Panc1 (cell line): Measurements from ENCODE around the gene HTR4. TPM values are rescaled to one million over a fixed set of nuclear protein-coding genes. Genes with fewer than 3 reads are reported as not detected.

Experiments used
- ATAC-seq: fragments of 200-7000 bp; cut with Tn5 transposase; 2 replicates; pipeline ENCODE4 v1.9.1; 2020; ENCODE audit warnings: mild to moderate bottlenecking, moderate library complexity
- BruUV-seq: library from RNA; stranded (reverse); fragments of 400-500 nt; replicated peaks from 2 replicates; lab custom pipeline; 2021; lab: Mats Ljungman, UMichigan
- CTCF ChIA-PET: fragments of 300-600 bp; sonication (Branson Sonifier 250); formaldehyde crosslinking; loops from one replicate; lab custom pipeline; 2022; ENCODE audit warnings: antibody characterized with exemption; lab: Charles Lee
- POLR2A ChIA-PET: fragments of 300-600 bp; sonication (Branson Sonifier 250); formaldehyde crosslinking; loops from one replicate; lab custom pipeline; 2022; ENCODE audit warnings: antibody characterized with exemption; lab: Charles Lee
- DNase-seq: peaks from one replicate; pipeline ENCODE4 v3.0.0-alpha.2; 2010; ENCODE audit warnings: low read depth, low spot score
- H3K27ac ChIP-seq: 2 replicates; pipeline ENCODE4 v1.5.1; 2011; ENCODE audit warnings: mild to moderate bottlenecking, low read length, inconsistent platforms
- H3K27me3 ChIP-seq: fragments of 200-500 bp; sonication (Bioruptor generic); 2 replicates; pipeline ENCODE4 v1.6.0; 2014; ENCODE audit warnings: low read length, inconsistent platforms; ENCODE audit not compliant: control insufficient read depth, insufficient read depth
- H3K36me3 ChIP-seq: fragments of 200-500 bp; sonication (Bioruptor generic); 2 replicates; pipeline ENCODE4 v1.5.1; 2014; ENCODE audit warnings: inconsistent platforms, mild to moderate bottlenecking, low read length, moderate library complexity; ENCODE audit not compliant: control insufficient read depth, insufficient read depth
- H3K4me1 ChIP-seq: 2 replicates; pipeline ENCODE4 v1.5.1; 2011; ENCODE audit warnings: inconsistent platforms, mild to moderate bottlenecking, low read length, moderate library complexity; ENCODE audit not compliant: control insufficient read depth, insufficient read depth
- H3K4me3 ChIP-seq, 2 experiments: 2 replicates each; pipeline ENCODE4 v1.5.1; 2011 to 2012; ENCODE audit warnings: low read depth in 2 of 2, low read length in 2 of 2, mild to moderate bottlenecking in 2 of 2, inconsistent platforms in 1 of 2, moderate library complexity in 1 of 2
- H3K9me3 ChIP-seq: fragments of 200-500 bp; sonication (Bioruptor generic); 2 replicates; pipeline ENCODE4 v1.5.1; 2014; ENCODE audit warnings: low read depth, mild to moderate bottlenecking, inconsistent platforms, low read length, moderate library complexity; ENCODE audit not compliant: control insufficient read depth, insufficient read depth
- POLR2AphosphoS5 ChIP-seq: IDR thresholded peaks from 2 replicates; pipeline ENCODE4 v1.6.1; 2012; ENCODE audit warnings: mild to moderate bottlenecking, low read depth, low read length, moderate library complexity
- SIN3A ChIP-seq: IDR thresholded peaks from 2 replicates; pipeline ENCODE4 v1.6.1; 2012; ENCODE audit warnings: low read depth, mild to moderate bottlenecking, low read length, moderate library complexity, borderline replicate concordance; ENCODE audit not compliant: insufficient read depth
- TCF7L2 ChIP-seq: IDR thresholded peaks from 2 replicates; pipeline ENCODE4 v1.6.1; 2011; ENCODE audit warnings: mild to moderate bottlenecking, low read depth, low read length, inconsistent platforms
- in situ Hi-C: cut with HindIII; loops from 2 replicates; pipeline ENCODE4 v1.10.0; 2016; ENCODE audit warnings: low sequenced_read_pairs, low pct_unique_long_range_greater_than_20kb
- intact Hi-C: fragments of 100-400 bp; cut with micrococcal nuclease; formaldehyde crosslinking; loops from one replicate; pipeline ENCODE4 v1.10.0; 2022; ENCODE audit not compliant: unreplicated experiment
- total RNA-seq: library from RNA; stranded (reverse); gene quantifications from one replicate; pipeline ENCODE4 v1.2.1, GENCODE V29; 2021; ENCODE audit not compliant: unreplicated experiment
- TF ChIP-seq, protein P1 (sequence below), 2 experiments: IDR thresholded peaks; 2 replicates each; pipeline ENCODE4 v1.6.1; 2011 to 2012; ENCODE audit warnings: low read depth in 2 of 2, control low read depth in 1 of 2, low read length in 1 of 2, mild to moderate bottlenecking in 1 of 2, moderate library complexity in 1 of 2; ENCODE audit not compliant: insufficient read depth in 1 of 2
- TF ChIP-seq, protein P2 (sequence below): fragments of 450-650 bp; IDR thresholded peaks from 2 replicates; pipeline ENCODE4 v1.5.1; 2017; ENCODE audit warnings: mild to moderate bottlenecking

Gene HTR4
- total RNA-seq, 1 experiment from 2014 or later: not detected

DNA sequence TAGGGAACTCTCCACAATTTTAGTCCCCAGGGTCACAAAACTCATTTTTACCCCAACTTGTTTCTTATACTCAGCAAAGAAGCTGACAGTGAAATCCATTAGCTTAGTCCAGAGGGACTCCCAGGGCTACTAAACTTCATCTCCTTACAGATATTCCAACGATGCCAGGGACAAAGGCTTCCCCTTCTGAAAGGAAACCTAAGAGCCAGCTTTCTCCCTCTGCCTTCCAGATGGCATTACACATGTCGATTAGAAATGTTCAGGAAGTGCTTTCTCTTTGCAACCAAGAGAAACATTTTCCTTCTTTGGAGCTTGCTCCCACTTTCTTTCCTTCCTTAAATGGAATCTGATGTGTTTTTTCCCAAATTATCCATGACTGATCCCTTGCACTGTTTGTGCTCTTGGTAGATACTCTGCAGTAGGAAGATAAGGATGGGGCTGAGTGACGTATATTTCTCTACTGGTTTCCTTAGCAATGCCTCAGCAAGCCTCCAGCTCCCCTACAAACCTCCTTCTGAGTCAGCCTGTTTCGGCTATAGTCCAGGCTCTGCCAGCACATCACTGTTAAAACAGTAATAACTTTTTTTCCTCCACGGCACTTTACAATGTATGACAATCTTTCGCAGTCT lies 43.0 kb upstream of the HTR4 start:
- no peak for ATAC-seq

DNA sequence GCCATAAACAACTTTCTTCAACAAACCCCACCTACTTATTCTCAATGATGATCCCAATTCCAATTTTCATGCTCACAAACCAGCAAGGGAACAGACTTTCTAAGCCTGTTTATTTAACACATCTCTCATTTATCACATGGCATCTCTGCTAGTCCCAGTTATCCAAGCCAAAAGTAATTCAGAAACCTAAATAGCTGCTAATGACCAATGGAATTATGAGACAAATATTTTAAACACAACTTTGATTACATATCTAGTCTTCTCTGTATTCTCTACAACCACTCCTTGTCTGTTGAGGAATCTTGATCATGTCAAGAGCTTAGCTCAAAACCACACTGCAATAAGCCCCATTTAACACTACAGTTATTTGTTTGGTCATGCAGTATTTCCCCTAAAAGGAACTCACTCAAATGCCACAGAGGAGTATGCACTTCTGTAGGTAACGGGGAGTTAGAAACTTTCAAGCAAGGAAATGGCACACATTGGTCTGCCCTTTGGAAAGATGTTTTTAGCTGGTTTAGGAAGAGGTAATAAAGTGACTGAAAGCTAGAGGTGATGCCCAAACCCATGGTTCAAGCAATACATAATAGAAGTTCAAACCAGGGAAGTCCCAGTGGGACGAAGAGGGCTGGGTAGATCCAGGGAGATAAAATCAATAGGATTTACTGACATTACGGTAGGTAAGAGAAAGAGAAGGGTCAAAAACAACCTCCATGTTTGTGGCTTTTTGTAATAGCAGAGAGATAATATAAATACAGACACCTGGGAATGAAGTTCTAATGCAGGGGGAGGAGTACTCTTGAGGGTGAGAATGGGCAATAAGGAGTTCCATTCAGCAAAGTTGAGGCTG lies 42.1 kb upstream of the HTR4 start:
- TF ChIP-seq, protein P1, sequence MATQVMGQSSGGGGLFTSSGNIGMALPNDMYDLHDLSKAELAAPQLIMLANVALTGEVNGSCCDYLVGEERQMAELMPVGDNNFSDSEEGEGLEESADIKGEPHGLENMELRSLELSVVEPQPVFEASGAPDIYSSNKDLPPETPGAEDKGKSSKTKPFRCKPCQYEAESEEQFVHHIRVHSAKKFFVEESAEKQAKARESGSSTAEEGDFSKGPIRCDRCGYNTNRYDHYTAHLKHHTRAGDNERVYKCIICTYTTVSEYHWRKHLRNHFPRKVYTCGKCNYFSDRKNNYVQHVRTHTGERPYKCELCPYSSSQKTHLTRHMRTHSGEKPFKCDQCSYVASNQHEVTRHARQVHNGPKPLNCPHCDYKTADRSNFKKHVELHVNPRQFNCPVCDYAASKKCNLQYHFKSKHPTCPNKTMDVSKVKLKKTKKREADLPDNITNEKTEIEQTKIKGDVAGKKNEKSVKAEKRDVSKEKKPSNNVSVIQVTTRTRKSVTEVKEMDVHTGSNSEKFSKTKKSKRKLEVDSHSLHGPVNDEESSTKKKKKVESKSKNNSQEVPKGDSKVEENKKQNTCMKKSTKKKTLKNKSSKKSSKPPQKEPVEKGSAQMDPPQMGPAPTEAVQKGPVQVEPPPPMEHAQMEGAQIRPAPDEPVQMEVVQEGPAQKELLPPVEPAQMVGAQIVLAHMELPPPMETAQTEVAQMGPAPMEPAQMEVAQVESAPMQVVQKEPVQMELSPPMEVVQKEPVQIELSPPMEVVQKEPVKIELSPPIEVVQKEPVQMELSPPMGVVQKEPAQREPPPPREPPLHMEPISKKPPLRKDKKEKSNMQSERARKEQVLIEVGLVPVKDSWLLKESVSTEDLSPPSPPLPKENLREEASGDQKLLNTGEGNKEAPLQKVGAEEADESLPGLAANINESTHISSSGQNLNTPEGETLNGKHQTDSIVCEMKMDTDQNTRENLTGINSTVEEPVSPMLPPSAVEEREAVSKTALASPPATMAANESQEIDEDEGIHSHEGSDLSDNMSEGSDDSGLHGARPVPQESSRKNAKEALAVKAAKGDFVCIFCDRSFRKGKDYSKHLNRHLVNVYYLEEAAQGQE (IDR thresholded peaks at IDR 0.05; ENCODE audit: insufficient read depth in 1 of 2, low read depth in 2 of 2, low read length in 1 of 2): no peak
- TF ChIP-seq POLR2AphosphoS5 (no peak), SIN3A (no peak), TCF7L2 (no peak)
- TF ChIP-seq, protein P2, sequence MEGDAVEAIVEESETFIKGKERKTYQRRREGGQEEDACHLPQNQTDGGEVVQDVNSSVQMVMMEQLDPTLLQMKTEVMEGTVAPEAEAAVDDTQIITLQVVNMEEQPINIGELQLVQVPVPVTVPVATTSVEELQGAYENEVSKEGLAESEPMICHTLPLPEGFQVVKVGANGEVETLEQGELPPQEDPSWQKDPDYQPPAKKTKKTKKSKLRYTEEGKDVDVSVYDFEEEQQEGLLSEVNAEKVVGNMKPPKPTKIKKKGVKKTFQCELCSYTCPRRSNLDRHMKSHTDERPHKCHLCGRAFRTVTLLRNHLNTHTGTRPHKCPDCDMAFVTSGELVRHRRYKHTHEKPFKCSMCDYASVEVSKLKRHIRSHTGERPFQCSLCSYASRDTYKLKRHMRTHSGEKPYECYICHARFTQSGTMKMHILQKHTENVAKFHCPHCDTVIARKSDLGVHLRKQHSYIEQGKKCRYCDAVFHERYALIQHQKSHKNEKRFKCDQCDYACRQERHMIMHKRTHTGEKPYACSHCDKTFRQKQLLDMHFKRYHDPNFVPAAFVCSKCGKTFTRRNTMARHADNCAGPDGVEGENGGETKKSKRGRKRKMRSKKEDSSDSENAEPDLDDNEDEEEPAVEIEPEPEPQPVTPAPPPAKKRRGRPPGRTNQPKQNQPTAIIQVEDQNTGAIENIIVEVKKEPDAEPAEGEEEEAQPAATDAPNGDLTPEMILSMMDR: no peak
- Histone ChIP-seq H3K36me3 (no peaks in the 10 kb centered on the region; the same call in 1 of the 2 replicates), H3K27me3 (no peaks in the 10 kb centered on the region), H3K4me3 (no peak overlapping the region), H3K4me1 (no peaks in the 10 kb centered on the region), H3K9me3 (no peaks in the 10 kb centered on the region), H3K27ac (no peak overlapping the region)
- DNase-seq (no peak), ATAC-seq (no peak)
- BruUV-seq: no TSS peak
- intact Hi-C loops: no loop called here
- in situ Hi-C loops: no loop called here
- ChIA-PET CTCF (no interaction called here), POLR2A (interaction anchor here (0.6 kb wide), 1 partner anchor 11 kb away, joined by 3 read pairs; no protein-coding TSS in a partner anchor)

More for the DNA sequence above, 43.0 kb upstream of the HTR4 start:
- H3K9me3 ChIP-seq: no peaks in the 10 kb centered on the region
- no peak overlapping the region for H3K27ac ChIP-seq
- H3K36me3 ChIP-seq: no peaks in the 10 kb centered on the region; the same call in 1 of the 2 replicates
- H3K27me3 ChIP-seq: no peaks in the 10 kb centered on the region
- in situ Hi-C loops (no loop called here), intact Hi-C loops (no loop called here)
- CTCF ChIA-PET: interaction anchor here (0.5 kb wide), 1 partner anchor 322 kb away, joined by 3 read pairs; no protein-coding TSS in a partner anchor
- H3K4me1 ChIP-seq: no peaks in the 10 kb centered on the region
- no peak for DNase-seq
- H3K4me3 ChIP-seq: no peak overlapping the region
- BruUV-seq: no TSS peak
- POLR2A ChIA-PET: no interaction called here
- TF ChIP-seq TCF7L2: no peak
- TF ChIP-seq, protein P2: no peak
- TF ChIP-seq POLR2AphosphoS5: no peak
- TF ChIP-seq, protein P1 (IDR thresholded peaks at IDR 0.05; ENCODE audit: insufficient read depth in 1 of 2, low read depth in 2 of 2, low read length in 1 of 2): no peak
- TF ChIP-seq SIN3A: no peak
